Activated B cell treated with CpG ODN at 0.5 μM for 24 hours (primary cell): ENCODE data around the gene EXOG. TPM values are rescaled to one million over a fixed set of nuclear protein-coding genes. Genes with fewer than 3 reads are reported as not detected.

Experiments
- ATAC-seq: fragments of 200-7000 bp; cut with Tn5 transposase; one replicate; pipeline ENCODE4 v1.10.0; 2021; ENCODE audit warnings: low read depth, mild to moderate bottlenecking, moderate library complexity
- CTCF ChIA-PET: fragments of 350-600 bp; sonication (Branson Sonifier 250); formaldehyde crosslinking; loops from one replicate; lab custom pipeline; 2021; ENCODE audit warnings: antibody characterized with exemption; lab: Charles Lee
- POLR2A ChIA-PET: fragments of 350-600 bp; sonication (Branson Sonifier 250); formaldehyde crosslinking; loops from one replicate; lab custom pipeline; 2021; ENCODE audit warnings: antibody characterized with exemption; lab: Charles Lee
- DNase-seq: peaks from one replicate; pipeline ENCODE4 v3.0.0; 2022
- H3K27ac Mint-ChIP-seq: one replicate; pipeline ENCODE4 v1.8.0; 2020; ENCODE audit warnings: mixed read lengths
- H3K27me3 Mint-ChIP-seq: one replicate; pipeline ENCODE4 v1.8.0; 2021; ENCODE audit warnings: mixed read lengths
- H3K36me3 Mint-ChIP-seq: one replicate; pipeline ENCODE4 v1.8.0; 2021; ENCODE audit warnings: low read depth, mixed read lengths
- H3K4me1 Mint-ChIP-seq: one replicate; pipeline ENCODE4 v1.8.0; 2021; ENCODE audit warnings: mixed read lengths
- H3K4me3 Mint-ChIP-seq: one replicate; pipeline ENCODE4 v1.8.0; 2020; ENCODE audit warnings: mild to moderate bottlenecking, mixed read lengths
- H3K9me3 Mint-ChIP-seq: one replicate; pipeline ENCODE4 v1.8.0; 2020; ENCODE audit warnings: mixed read lengths
- CTCF ChIP-seq: fragments of 200-600 bp; IDR thresholded peaks from one replicate; pipeline ENCODE4 v1.8.0; 2022; ENCODE audit warnings: antibody characterized with exemption, mild to moderate bottlenecking
- intact Hi-C: fragments of 100-400 bp; cut with micrococcal nuclease; formaldehyde crosslinking; loops from one replicate; pipeline ENCODE4 v1.15.1; 2024
- total RNA-seq: library from RNA; stranded (reverse); gene quantifications from 2 replicates; pipeline ENCODE4 v1.2.3, GENCODE V29; 2022

The EXOG gene
- total RNA-seq, 1 donor from 2014 or later: 32.3 TPM

- no peaks in the 10 kb centered on the region for H3K4me1 Mint-ChIP-seq
- no peak overlapping the region for H3K4me3 Mint-ChIP-seq
- no peaks in the 10 kb centered on the region for H3K9me3 Mint-ChIP-seq
- no peak overlapping the region for H3K27ac Mint-ChIP-seq
- ATAC-seq (no peak), DNase-seq (no peak)
- TF ChIP-seq CTCF: no peak
- ChIA-PET CTCF (no interaction called here), POLR2A (no interaction called here)
- peaks cover 45% of the 10 kb centered on the region for H3K36me3 Mint-ChIP-seq
- intact Hi-C loops: no loop called here
- H3K27me3 Mint-ChIP-seq: no peaks in the 10 kb centered on the region
Measured at GRCh38 chr3:38534604-38535003, 38.5 kb downstream of the EXOG start.

GRCh38 chr3:38536671-38537070, 40.5 kb downstream of the EXOG start:
- ATAC-seq (no peak), DNase-seq (no peak)
- ChIA-PET POLR2A (no interaction called here), CTCF (interaction anchor here (0.6 kb wide), 1 partner anchor 15 kb away, joined by 3 read pairs; no protein-coding TSS in a partner anchor)
- Mint-ChIP-seq H3K4me1 (no peaks in the 10 kb centered on the region), H3K36me3 (peaks cover 31% of the 10 kb centered on the region), H3K9me3 (no peaks in the 10 kb centered on the region), H3K27ac (no peak overlapping the region), H3K4me3 (no peak overlapping the region), H3K27me3 (no peaks in the 10 kb centered on the region)
- intact Hi-C loops: no loop called here
- TF ChIP-seq CTCF: no peak

- no peak overlapping the region for H3K4me3 Mint-ChIP-seq
- POLR2A ChIA-PET: no interaction called here
- DNase-seq (no peak), ATAC-seq (no peak)
- H3K4me1 Mint-ChIP-seq: no peaks in the 10 kb centered on the region
- no peak for TF ChIP-seq CTCF
- no peak overlapping the region for H3K27ac Mint-ChIP-seq
- CTCF ChIA-PET: interaction anchor here (1.7 kb wide), 1 partner anchor 18 kb away, joined by 6 read pairs; no protein-coding TSS in a partner anchor
- H3K9me3 Mint-ChIP-seq: no peaks in the 10 kb centered on the region
- intact Hi-C loops: no loop called here
- no peaks in the 10 kb centered on the region for H3K27me3 Mint-ChIP-seq
- H3K36me3 Mint-ChIP-seq: peaks cover 21% of the 10 kb centered on the region
Measured at GRCh38 chr3:38538773-38539353, 42.7 kb downstream of the EXOG start.

GRCh38 chr3:38541806-38542205, 45.7 kb downstream of the EXOG start:
- Mint-ChIP-seq H3K4me1 (no peaks in the 10 kb centered on the region), H3K4me3 (no peak overlapping the region), H3K9me3 (no peaks in the 10 kb centered on the region), H3K27me3 (no peaks in the 10 kb centered on the region), H3K27ac (no peak overlapping the region), H3K36me3 (peaks cover under 1% of the 10 kb centered on the region)
- intact Hi-C loops: no loop called here
- no peak for TF ChIP-seq CTCF
- POLR2A ChIA-PET: no interaction called here
- CTCF ChIA-PET: no interaction called here
- no peak for ATAC-seq
- no peak for DNase-seq

- H3K36me3 Mint-ChIP-seq: no peaks in the 10 kb centered on the region
- ChIA-PET CTCF (interaction anchor here (2.7 kb wide), 1 partner anchor 21 kb away, joined by 6 read pairs; no protein-coding TSS in a partner anchor), POLR2A (no interaction called here)
- H3K9me3 Mint-ChIP-seq: no peaks in the 10 kb centered on the region
- H3K4me3 Mint-ChIP-seq: no peak overlapping the region
- no peaks in the 10 kb centered on the region for H3K27me3 Mint-ChIP-seq
- no peak for TF ChIP-seq CTCF
- H3K27ac Mint-ChIP-seq: no peak overlapping the region
- DNase-seq: no peak
- H3K4me1 Mint-ChIP-seq: no peaks in the 10 kb centered on the region
- no peak for ATAC-seq
- intact Hi-C loops: no loop called here
Measured at GRCh38 chr3:38542401-38543298, 46.5 kb downstream of the EXOG start.
